ENCODE results near the gene CXXC5.

The CXXC5 gene

GRCh38 chr5:139647506-139648204 is 494 bp upstream of the CXXC5 start:
- no peak for TF ChIP-seq CTCF (IDR thresholded peaks at IDR 0.05; ENCODE audit: insufficient read depth, low read depth, low read length, missing control alignments)
- DNase-seq (ENCODE audit: low read depth): no peak
- peak overlapping the region; percentile 84 for H3K4me3 ChIP-seq (ENCODE audit: low read depth, low read length)

GRCh38 chr5:139649082-139649991 is 1.2 kb downstream of the CXXC5 start:
- DNase-seq (ENCODE audit: low read depth): peak; percentile 40
- peak overlapping the region; percentile 84 for H3K4me3 ChIP-seq (ENCODE audit: low read depth, low read length)
- no peak for TF ChIP-seq CTCF (IDR thresholded peaks at IDR 0.05; ENCODE audit: insufficient read depth, low read depth, low read length, missing control alignments)

DNA sequence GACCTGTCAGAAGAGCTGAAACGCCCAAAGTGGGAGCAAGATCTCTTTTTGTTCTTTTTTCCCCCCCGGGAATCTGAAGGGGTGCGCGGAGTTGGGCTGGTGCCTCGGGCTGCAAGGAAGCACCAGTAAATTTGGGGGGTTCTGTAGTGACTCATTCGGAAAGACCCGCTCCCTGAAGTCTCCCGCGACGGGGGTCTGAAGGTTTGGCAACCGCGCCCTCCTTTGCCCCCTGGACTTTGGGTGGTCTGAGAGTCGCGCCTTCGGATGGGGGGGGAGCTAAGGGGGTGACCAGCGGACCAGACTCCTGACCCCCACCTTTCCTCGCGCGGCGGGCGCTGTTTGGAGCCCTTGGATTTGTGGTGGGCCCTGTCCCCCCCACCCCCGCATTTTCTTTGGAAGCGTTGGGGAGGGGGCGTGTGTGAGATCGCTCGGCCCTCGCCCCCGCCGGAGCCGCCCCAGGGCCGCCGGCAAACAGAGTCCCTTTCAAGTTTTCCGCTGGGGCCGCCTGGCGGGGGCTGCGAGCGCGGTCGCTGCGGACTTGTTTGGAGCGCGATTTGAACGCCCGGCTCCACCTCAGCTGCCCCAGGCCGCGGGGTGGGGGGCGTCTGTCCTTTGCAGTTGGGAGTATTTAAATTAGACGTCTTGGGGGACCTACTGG is 2.0 kb downstream of the CXXC5 start:
- H3K4me3 ChIP-seq (ENCODE audit: low read depth, low read length): peak overlapping the region; percentile 84
- DNase-seq (ENCODE audit: low read depth): peak; percentile 60

GRCh38 chr5:139650689-139651042 is 2.5 kb downstream of the CXXC5 start:
- no peak for TF ChIP-seq CTCF (IDR thresholded peaks at IDR 0.05; ENCODE audit: insufficient read depth, low read depth, low read length, missing control alignments)
- peak overlapping the region; percentile 84 for H3K4me3 ChIP-seq (ENCODE audit: low read depth, low read length)
- DNase-seq (ENCODE audit: low read depth): peak; percentile 30

More for the DNA sequence above, 2.0 kb downstream of the CXXC5 start:
- TF ChIP-seq CTCF (IDR thresholded peaks at IDR 0.05; ENCODE audit: insufficient read depth, low read depth, low read length, missing control alignments): no peak

DNA sequence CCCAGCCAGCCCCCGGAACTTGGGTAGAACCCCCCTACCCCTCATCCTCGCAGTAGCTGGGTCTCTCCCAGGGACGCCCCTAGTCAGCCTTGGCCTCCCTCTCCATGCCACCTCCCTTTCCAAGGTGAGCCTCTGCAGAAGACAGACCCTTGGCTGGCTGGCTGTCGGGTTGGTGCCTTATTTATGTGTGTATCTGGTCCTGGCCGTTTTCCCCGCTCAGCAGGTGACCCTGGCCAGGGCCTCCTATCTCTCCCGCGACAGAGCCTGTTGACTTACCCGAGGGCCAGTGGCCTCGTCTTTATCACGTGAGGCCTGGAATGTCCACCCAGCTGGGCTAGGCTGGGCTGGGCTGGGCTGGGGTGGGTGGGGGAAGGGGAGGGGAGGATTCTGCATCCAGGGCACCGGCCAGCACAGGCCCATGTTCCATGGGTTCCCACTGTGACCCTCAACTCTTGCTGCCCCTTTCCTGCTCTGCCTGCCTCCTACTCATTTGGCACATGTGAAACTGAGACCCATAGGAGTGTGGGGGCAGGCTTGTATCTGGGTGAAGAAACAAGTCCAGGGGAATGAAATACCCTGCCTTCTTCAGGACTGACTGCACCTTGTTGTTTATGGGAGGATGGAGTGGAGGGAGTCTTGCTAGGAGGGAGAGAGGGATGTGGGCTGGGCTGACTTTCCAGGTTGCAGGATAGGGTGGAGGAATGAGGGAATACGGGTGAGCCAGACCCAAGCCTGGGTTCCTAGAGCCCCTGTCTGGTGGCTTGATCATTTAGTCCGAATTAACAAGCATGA is 3.1 kb downstream of the CXXC5 start:
- DNase-seq (ENCODE audit: low read depth): peak; percentile 36
- no peak for TF ChIP-seq CTCF (IDR thresholded peaks at IDR 0.05; ENCODE audit: insufficient read depth, low read depth, low read length, missing control alignments)
- peak overlapping the region; percentile 84 for H3K4me3 ChIP-seq (ENCODE audit: low read depth, low read length)

All from GM12865 (cell line).